Activated CD4-positive, alpha-beta T cell treated with anti-CD3 and anti-CD28 coated beads, Interleukin-2, amount 50 U/mL, for 24 hours (primary cell): ENCODE results near the gene NMUR1.
A peak's percentile ranks its signal among the peaks of the same experiment; 100 is the strongest.
"Not testable (repeated sequence)": the region's sequence is repeated elsewhere in the genome, so short reads cannot be mapped to it uniquely, and the experiment has no call there.

Experiments used
- DNase-seq, 2 donors: peaks; one replicate each; pipeline ENCODE4 v3.0.0-alpha.2; 2020; ENCODE audit warnings: low read depth in 1 of 2, low spot score in 1 of 2

The NMUR1 gene

GRCh38 chr2:231530099-231531011 lies at the start of gene NMUR1:
Gene NMUR1 (minus strand): TSS chr2:231530445. CDS start chr2:231530361, 84 bp downstream.
- DNase-seq = peak; percentile 45 to 47

- no peak for DNase-seq
These were observed 49.3 kb upstream of the NMUR1 start for GRCh38 chr2:231579560-231579959.

GRCh38 chr2:231578655-231579054 lies 48.4 kb upstream of the NMUR1 start:
- DNase-seq = not testable (repeated sequence)

- no peak for DNase-seq
These were observed 46.2 kb upstream of the NMUR1 start for GRCh38 chr2:231576465-231576864.

GRCh38 chr2:231575612-231576256 lies 45.5 kb upstream of the NMUR1 start:
- no peak for DNase-seq

GRCh38 chr2:231573698-231574421 lies 43.6 kb upstream of the NMUR1 start:
- no peak for DNase-seq

- no peak for DNase-seq
These were observed 42.9 kb upstream of the NMUR1 start for GRCh38 chr2:231573096-231573495.

GRCh38 chr2:231571661-231572191 lies 41.5 kb upstream of the NMUR1 start:
- DNase-seq = no peak

- not testable (repeated sequence) for DNase-seq
These were observed 40.7 kb upstream of the NMUR1 start for GRCh38 chr2:231570915-231571314.

GRCh38 chr2:231568785-231569435 lies 38.7 kb upstream of the NMUR1 start:
- no peak for DNase-seq

- no peak for DNase-seq
These were observed 38.0 kb upstream of the NMUR1 start for GRCh38 chr2:231568098-231568784.

- DNase-seq = no peak
These were observed 36.9 kb upstream of the NMUR1 start for GRCh38 chr2:231567159-231567558.

GRCh38 chr2:231565887-231566594 lies 35.8 kb upstream of the NMUR1 start:
- no peak for DNase-seq

- peak in 1 of 2 donors; percentile 27 for DNase-seq
These were observed 33.2 kb upstream of the NMUR1 start for GRCh38 chr2:231563378-231563961.

GRCh38 chr2:231557571-231558217 lies 27.4 kb upstream of the NMUR1 start:
- DNase-seq = peak; percentile 7 to 55

- DNase-seq = no peak
These were observed 26.7 kb upstream of the NMUR1 start for GRCh38 chr2:231556981-231557380.

GRCh38 chr2:231556496-231556895 lies 26.3 kb upstream of the NMUR1 start:
- not testable (repeated sequence) for DNase-seq

- no peak for DNase-seq
These were observed 24.7 kb upstream of the NMUR1 start for GRCh38 chr2:231554748-231555545.
